Adrenal gland (tissue), 12 donors: ENCODE measurements around the gene FUCA2. TPM values are rescaled to one million over a fixed set of nuclear protein-coding genes. Genes with fewer than 3 reads are reported as not detected.

Source experiments
- DNase-seq, 7 donors: peaks; one replicate each; pipeline ENCODE4 v3.0.0-alpha.2; 2019 to 2020
- H3K27ac ChIP-seq, 5 donors: fragments of 200-600 bp; sonication (generic) in 4 of 5; 1 replicate in 3 of 5; 2 replicates in 2 of 5; pipeline versions ENCODE4 v1.5.1 to v1.8.0; 2016 to 2020; ENCODE audit warnings: mild to moderate bottlenecking in 1 of 5
- H3K27me3 ChIP-seq: fragments of 200-600 bp; 2 replicates; pipeline ENCODE4 v1.8.0; 2021
- H3K36me3 ChIP-seq, 2 donors: fragments of 200-600 bp; replicated peaks in 1 of 2; 1 replicate in 1 of 2; 2 replicates in 1 of 2; pipeline versions ENCODE4 v1.5.1 to v1.8.0; 2018 to 2022
- H3K4me1 ChIP-seq, 2 donors: fragments of 200-600 bp; replicated peaks in 1 of 2; 1 replicate in 1 of 2; 2 replicates in 1 of 2; pipeline versions ENCODE4 v1.5.1 to v1.8.0; 2018 to 2021
- H3K4me3 ChIP-seq, 4 donors: fragments of 200-600 bp; sonication (generic) in 3 of 4; one replicate each; pipeline ENCODE4 v1.5.1; 2016 to 2018
- H3K9me3 ChIP-seq, 3 donors: fragments of 200-600 bp; sonication (generic) in 1 of 3; replicated peaks in 1 of 3; 1 replicate in 2 of 3; 2 replicates in 1 of 3; pipeline versions ENCODE4 v1.5.1 to v1.8.0; 2016 to 2021
- POLR2A ChIP-seq, 2 donors: fragments of 450-650 bp; IDR thresholded peaks; one replicate each; pipeline ENCODE4 v1.6.1; 2017; ENCODE audit warnings: antibody characterized with exemption in 2 of 2, mild to moderate bottlenecking in 2 of 2, moderate library complexity in 1 of 2
- WGBS, 4 donors: extraction: QIAGEN DNeasy Blood & Tissue Kit in 2 of 4; methylation state at CpG; one replicate each; pipeline versions ENCODE4 v1.1.5 to v1.1.7; 2013 to 2017; 5-methylcytosine and 5-hydroxymethylcytosine counted together
- intact Hi-C, 2 donors: fragments of 100-400 bp; cut with DNase I; formaldehyde crosslinking; loops; one replicate each; pipeline versions ENCODE4 v1.14.1 to v1.15.0; 2022 to 2023
- polyA plus RNA-seq, 3 donors: library from polyadenylated mRNA; stranded (reverse); fragments of 200-250 nt in 2 of 3; fragments of 350-450 nt in 1 of 3; fragmentation: Illumina TruSeq in 1 of 3; extraction: RNeasy Lipid Tissue Mini Kit (QIAGEN cat#74804) in 1 of 3; gene quantifications; one replicate each; pipeline ENCODE4 v1.2.3, GENCODE V29; 2013 to 2014
- total RNA-seq, 9 donors: library from RNA; depleted of rRNA in 4 of 9; stranded (reverse); fragments of >200 nt in 4 of 9; fragments of 120-200 nt in 1 of 9; fragmentation: NEBNext Ultra II Directional in 1 of 9; extraction: Animal tissue kit (Norgen Biotek cat#: 25700) in 1 of 9; gene quantifications; one replicate each; pipeline versions ENCODE4 v1.1.0 to v1.2.4, GENCODE V29; 2013 to 2023
- TF ChIP-seq, protein P1 (sequence below), 6 experiments: fragments of 450-650 bp in 4 of 6; fragments of 200-600 bp in 2 of 6; sonication (generic) in 1 of 6; IDR thresholded peaks; 1 replicate in 5 of 6; 2 replicates in 1 of 6; pipeline versions ENCODE4 v1.5.1 to v1.8.0; 2016 to 2021; ENCODE audit warnings: antibody characterized with exemption in 6 of 6, mild to moderate bottlenecking in 2 of 6, moderate library complexity in 1 of 6
- donor health status: healthy with polysubstance abuse.
- donor health status: Bipolar disorder and iron deficiency.
- donor health status: DM: yes; HTN: yes; CAD: no.
- donor health status: DM: no; HTN: no; CAD: no.
- donor health status: DM: no; HTN: no; CAD: no.
- donor health status: DM: yes; HTN: yes; CAD: no.

The FUCA2 gene
- total and polyA plus RNA-seq, 12 donors = 28.8 to 120 (median 70.7) TPM

DNA sequence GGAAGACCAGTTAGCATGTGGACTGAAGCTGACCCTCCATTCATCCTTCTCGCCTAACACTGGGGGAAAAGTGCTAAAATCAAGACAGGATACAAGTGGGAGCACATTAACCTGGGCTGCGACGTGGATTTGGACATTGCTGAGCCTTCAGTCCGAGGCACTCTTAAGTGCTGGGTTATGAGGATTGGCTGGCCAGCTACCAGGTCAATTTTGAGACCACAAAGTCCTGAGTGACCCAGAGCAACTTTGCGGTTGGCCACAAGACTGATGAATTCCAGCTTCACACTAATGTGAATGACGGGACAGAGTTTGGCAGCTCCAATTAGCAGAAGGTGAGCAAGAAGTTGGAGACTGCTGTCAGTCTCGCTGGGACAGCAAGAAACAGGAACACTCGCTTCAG lies 20.7 kb downstream of the FUCA2 start:
- H3K9me3 ChIP-seq = no peaks in the 10 kb centered on the region
- 95 to 98% (median 96%) methylated on average over 8 of the region's 8 CpGs for WGBS, 4 donors
- no peak for DNase-seq
- H3K27me3 ChIP-seq = no peaks in the 10 kb centered on the region
- no peak overlapping the region for H3K4me3 ChIP-seq
- no peak for TF ChIP-seq POLR2A (IDR thresholded peaks at IDR 0.05)
- TF ChIP-seq, protein P1, sequence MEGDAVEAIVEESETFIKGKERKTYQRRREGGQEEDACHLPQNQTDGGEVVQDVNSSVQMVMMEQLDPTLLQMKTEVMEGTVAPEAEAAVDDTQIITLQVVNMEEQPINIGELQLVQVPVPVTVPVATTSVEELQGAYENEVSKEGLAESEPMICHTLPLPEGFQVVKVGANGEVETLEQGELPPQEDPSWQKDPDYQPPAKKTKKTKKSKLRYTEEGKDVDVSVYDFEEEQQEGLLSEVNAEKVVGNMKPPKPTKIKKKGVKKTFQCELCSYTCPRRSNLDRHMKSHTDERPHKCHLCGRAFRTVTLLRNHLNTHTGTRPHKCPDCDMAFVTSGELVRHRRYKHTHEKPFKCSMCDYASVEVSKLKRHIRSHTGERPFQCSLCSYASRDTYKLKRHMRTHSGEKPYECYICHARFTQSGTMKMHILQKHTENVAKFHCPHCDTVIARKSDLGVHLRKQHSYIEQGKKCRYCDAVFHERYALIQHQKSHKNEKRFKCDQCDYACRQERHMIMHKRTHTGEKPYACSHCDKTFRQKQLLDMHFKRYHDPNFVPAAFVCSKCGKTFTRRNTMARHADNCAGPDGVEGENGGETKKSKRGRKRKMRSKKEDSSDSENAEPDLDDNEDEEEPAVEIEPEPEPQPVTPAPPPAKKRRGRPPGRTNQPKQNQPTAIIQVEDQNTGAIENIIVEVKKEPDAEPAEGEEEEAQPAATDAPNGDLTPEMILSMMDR (IDR thresholded peaks at IDR 0.05) = no peak
- intact Hi-C loops = no loop called here
- no peaks in the 10 kb centered on the region for H3K4me1 ChIP-seq
- no peak overlapping the region for H3K27ac ChIP-seq
- peaks cover 0 to 15% of the 10 kb centered on the region in 2 donors for H3K36me3 ChIP-seq

DNA sequence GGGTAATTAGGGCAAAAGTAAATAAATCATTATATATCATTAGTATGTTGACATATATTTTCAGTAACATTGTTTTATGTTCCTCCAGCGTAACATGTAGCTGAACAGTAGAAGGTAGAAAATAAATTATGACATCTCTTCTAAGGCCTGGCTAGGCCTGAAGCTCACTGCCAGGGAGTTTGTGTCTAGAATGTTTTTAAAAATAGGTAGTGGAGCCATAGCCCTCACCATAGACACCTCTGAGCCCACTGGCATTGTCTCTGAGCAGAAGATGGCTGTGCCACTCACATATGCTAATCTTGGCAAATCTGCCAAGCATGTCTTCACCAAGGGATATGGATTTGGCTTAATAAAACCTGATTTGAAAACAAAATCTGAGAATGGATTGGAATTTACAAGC lies 21.3 kb downstream of the FUCA2 start:
- no peaks in the 10 kb centered on the region for H3K27me3 ChIP-seq
- no peak overlapping the region for H3K27ac ChIP-seq
- intact Hi-C loops = no loop called here
- H3K36me3 ChIP-seq = peaks cover 0 to 12% of the 10 kb centered on the region in 2 donors
- WGBS, 4 donors = 94 to 100% (median 96%) methylated on average over 1 of the region's 1 CpG
- no peak overlapping the region for H3K4me3 ChIP-seq
- no peaks in the 10 kb centered on the region for H3K4me1 ChIP-seq
- no peak for TF ChIP-seq POLR2A (IDR thresholded peaks at IDR 0.05)
- TF ChIP-seq, protein P1 (IDR thresholded peaks at IDR 0.05) = no peak
- H3K9me3 ChIP-seq = no peaks in the 10 kb centered on the region
- DNase-seq = no peak

DNA sequence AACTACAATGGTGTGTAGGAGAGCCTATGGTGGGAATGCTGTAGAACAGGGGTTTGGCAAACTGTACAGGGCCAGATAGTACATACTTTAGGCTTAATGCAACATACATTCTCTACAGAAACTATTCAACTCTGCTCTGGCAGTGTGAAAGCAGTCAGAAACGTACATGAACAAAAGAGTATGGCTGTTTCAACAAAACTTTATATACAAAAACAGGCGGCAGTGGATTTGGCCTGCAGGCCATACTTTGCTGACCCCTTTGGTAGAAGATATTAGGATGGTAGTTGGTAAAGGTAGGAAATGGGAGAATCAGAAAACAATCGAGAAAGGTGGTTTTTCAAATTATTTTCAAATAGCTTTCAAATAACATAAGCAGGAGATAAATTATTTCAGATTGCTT lies 24.8 kb downstream of the FUCA2 start:
- peaks cover 0 to 6% of the 10 kb centered on the region in 2 donors for H3K36me3 ChIP-seq
- H3K27ac ChIP-seq = no peak overlapping the region
- TF ChIP-seq POLR2A (IDR thresholded peaks at IDR 0.05) = no peak
- TF ChIP-seq, protein P1 (IDR thresholded peaks at IDR 0.05) = no peak
- H3K4me1 ChIP-seq = no peaks in the 10 kb centered on the region
- no peaks in the 10 kb centered on the region for H3K9me3 ChIP-seq
- H3K27me3 ChIP-seq = no peaks in the 10 kb centered on the region
- no peak overlapping the region for H3K4me3 ChIP-seq
- intact Hi-C loops = no loop called here
- 96 to 100% (median 98%) methylated on average over 3 of the region's 3 CpGs for WGBS, 4 donors
- DNase-seq = no peak

DNA sequence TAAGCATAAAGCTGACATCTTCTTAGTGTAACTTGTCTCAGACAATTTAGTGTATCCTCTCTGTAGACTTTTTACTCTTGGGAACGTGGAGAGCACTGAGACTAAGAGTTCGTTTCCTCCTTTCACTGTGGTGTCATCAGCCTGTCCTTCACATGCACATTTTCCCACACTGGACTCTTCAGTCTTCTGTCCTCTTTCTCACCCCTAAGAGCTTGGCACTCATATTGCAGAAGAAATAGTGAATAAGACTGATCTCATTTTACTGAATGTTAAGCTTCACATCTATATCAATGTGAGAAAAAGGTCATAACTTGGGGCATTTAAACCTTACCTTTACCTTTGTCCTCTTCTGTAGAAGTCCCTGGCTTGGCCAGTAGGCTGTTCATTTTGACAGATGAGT lies 25.6 kb downstream of the FUCA2 start:
- no peaks in the 10 kb centered on the region for H3K27me3 ChIP-seq
- no peak for DNase-seq
- intact Hi-C loops = no loop called here
- no peaks in the 10 kb centered on the region for H3K9me3 ChIP-seq
- WGBS, 4 donors = 91 to 97% (median 95%) methylated on average over 2 of the region's 2 CpGs
- H3K27ac ChIP-seq = no peak overlapping the region
- peaks cover 0 to 6% of the 10 kb centered on the region in 2 donors for H3K36me3 ChIP-seq
- no peaks in the 10 kb centered on the region for H3K4me1 ChIP-seq
- TF ChIP-seq POLR2A (IDR thresholded peaks at IDR 0.05) = no peak
- TF ChIP-seq, protein P1 (IDR thresholded peaks at IDR 0.05) = no peak
- no peak overlapping the region for H3K4me3 ChIP-seq
